ENCODE results near the gene CNIH2. TPM values are rescaled to one million over a fixed set of nuclear protein-coding genes. Genes with fewer than 3 reads are reported as not detected.
A peak's percentile ranks its signal among the peaks of the same experiment; 100 is the strongest.
"Not testable (repeated sequence)": the region's sequence is repeated elsewhere in the genome, so short reads cannot be mapped to it uniquely, and the experiment has no call there.

The CNIH2 gene
- polyA plus RNA-seq, 1 donor from 2014 or later: not detected

DNA sequence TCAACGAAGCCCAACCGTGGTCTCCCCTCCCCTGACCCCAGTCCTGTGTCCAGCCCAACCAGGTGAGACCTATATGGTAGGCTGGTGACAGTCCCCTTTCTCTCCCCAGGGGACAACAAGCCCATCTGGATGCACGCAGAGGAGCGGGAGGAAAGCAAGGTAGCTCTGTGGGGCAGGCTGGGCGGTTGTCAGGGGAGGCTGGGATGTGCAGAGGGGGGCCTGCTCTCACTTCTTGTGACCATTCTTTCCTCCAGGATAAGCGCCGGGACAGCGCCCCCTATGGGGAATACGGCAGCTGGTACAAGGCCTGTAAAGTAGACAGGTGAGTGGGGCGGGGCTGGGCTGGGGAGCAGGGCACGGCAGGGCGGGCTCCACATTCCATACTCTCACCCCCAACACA lies 13.1 kb upstream of the CNIH2 start:
- Mint-ChIP-seq H3K27ac (peak overlapping the region in 2 of 3 donors; percentile 37 to 81), H3K4me1 (peaks cover 6 to 20% (median 16%) of the 10 kb centered on the region in 3 donors), H3K27me3 (no peaks in the 10 kb centered on the region), H3K4me3 (no peak overlapping the region), H3K36me3 (no peaks in the 10 kb centered on the region), H3K9me3 (no peaks in the 10 kb centered on the region)

DNA sequence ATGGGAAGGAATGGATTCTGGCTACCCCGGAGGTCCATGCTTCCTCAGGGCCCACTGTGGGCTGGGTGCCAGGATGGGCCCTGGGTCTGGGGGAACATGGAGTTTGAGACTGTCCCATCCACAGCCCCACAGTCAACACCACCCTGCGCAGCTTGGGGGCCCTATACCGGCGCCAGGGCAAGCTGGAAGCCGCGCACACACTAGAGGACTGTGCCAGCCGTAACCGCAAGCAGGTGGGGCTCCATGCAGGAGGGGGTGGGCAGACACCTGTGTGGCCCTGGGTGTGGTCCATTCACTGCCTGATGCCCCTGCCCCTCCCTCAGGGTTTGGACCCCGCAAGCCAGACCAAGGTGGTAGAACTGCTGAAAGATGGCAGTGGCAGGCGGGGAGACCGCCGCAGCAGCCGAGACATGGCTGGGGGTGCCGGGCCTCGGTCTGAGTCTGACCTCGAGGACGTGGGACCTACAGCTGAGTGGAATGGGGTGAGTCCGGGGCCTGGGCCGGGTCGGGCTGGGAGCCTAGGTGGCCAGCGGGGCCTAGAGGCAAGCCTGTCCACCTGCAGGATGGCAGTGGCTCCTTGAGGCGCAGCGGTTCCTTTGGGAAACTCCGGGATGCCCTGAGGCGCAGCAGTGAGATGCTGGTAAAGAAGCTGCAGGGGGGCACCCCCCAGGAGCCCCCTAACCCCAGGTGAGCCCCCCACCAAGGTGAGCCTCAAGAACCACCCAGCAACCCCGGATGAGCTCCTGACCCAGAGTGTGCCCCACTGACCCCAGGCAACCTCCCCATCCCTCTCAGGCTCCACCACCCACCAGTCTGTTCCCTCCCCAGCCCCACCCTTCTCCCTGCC lies 12.2 kb upstream of the CNIH2 start:
- Mint-ChIP-seq H3K4me1 (peaks cover 6 to 23% (median 15%) of the 10 kb centered on the region in 3 donors), H3K27me3 (no peaks in the 10 kb centered on the region), H3K9me3 (no peaks in the 10 kb centered on the region), H3K27ac (no peak overlapping the region), H3K36me3 (no peaks in the 10 kb centered on the region), H3K4me3 (no peak overlapping the region)

DNA sequence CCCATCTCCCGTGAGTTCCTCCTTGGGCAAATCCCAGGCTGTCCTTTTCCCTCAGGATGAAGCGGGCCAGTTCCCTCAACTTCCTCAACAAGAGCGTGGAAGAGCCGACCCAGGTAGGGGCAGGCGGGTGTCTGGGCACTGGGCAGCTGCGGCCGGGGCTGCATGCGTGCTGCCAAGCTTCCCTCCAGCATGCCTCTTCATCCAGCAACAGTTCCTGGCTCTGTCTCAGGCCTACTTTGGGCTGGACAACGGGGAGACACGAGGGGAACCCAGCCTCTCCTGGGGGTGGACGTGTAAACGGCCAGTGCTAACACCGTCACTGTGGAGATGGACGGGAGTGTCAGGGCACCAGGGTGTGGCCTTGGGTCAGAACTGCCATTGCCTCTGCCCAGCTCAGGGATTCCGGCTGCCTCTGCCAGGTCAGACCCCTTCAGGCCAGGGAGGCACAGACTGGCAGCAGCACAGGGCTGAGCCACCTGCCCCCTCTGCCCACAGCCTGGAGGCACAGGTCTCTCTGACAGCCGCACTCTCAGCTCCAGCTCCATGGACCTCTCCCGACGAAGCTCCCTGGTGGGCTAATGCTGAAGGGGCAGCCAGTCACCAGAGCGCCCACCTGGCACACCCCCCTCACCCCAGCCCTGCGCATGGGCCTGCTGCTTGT lies 11.5 kb upstream of the CNIH2 start:
- peak overlapping the region in 2 of 3 donors; percentile 96 to 97 for H3K27ac Mint-ChIP-seq
- H3K9me3 Mint-ChIP-seq: no peaks in the 10 kb centered on the region
- H3K4me3 Mint-ChIP-seq: peak overlapping the region in 1 of 4 donors; percentile 94
- H3K36me3 Mint-ChIP-seq: no peaks in the 10 kb centered on the region
- H3K27me3 Mint-ChIP-seq: no peaks in the 10 kb centered on the region
- peaks cover 6 to 23% (median 17%) of the 10 kb centered on the region in 3 donors for H3K4me1 Mint-ChIP-seq

DNA sequence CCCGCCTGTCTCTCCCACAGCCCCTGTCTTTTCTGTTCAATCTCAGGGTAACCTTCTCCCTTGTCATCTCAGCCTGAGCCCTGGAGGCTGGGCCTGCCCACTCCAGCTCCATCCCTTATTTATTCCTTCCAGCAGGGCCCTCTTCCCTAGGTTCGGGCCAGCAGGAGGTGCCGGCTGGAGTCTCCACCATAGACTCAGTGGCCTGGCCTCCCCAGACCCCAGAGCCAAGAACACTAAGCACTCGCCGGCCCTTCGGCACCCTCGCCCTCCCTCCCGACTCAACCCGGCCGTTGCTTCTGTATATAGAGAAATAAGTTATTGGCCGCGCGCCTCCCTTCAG lies 11.0 kb upstream of the CNIH2 start:
- Mint-ChIP-seq H3K9me3 (no peaks in the 10 kb centered on the region), H3K36me3 (no peaks in the 10 kb centered on the region), H3K4me3 (peak overlapping the region; percentile 91 to 96 (median 94))

DNA sequence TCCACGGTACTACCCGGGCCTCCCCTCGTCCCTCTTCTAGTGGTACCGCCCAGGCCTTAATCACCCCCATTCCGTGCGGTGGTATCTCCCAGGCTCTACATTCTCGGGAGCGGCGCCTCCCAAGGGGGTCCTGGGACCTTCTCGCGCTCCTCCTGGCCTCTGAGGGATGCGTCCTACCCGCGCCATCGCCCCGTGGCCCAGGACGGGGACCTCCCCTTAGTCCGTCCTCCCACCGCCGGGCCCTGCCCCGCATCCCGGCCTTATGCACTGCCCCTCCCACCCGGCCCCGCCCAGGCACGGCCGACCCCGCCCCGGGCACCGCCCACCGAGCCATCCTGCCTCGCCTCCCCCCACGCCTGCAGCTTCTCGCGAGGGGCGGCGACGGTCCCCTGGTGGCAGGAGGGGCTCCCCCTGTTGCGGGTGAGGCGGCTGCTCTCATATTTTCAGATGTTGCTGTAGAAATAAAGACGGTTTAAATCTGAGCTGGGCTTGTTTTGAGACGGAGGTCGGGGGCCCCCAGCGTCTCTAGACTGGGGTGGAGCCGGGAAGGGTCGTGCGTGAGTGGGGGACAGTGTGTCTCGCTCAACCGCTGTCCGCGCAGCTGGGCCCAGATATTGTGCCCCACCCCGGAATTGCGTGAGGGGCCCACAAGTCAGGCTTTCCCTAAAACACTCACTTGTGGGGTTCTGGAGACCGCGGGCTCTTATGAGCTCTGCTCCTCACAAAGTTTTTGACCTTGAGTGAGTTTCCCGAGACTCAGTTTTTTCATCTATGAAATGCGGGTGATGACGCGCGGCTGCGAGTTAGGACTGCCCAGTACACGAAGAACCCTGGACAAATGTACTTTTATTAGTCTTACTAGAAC lies 10.4 kb upstream of the CNIH2 start:
- H3K27me3 Mint-ChIP-seq: no peaks in the 10 kb centered on the region
- H3K4me3 Mint-ChIP-seq: peak overlapping the region; percentile 91 to 96 (median 94)
- peaks cover 6 to 21% (median 17%) of the 10 kb centered on the region in 3 donors for H3K4me1 Mint-ChIP-seq
- peak overlapping the region; percentile 96 to 99 (median 97) for H3K27ac Mint-ChIP-seq
- peaks cover under 1% of the 10 kb centered on the region for H3K36me3 Mint-ChIP-seq
- no peaks in the 10 kb centered on the region for H3K9me3 Mint-ChIP-seq

More for the DNA sequence above, 11.0 kb upstream of the CNIH2 start:
- H3K4me1 Mint-ChIP-seq: peaks cover 6 to 23% (median 17%) of the 10 kb centered on the region in 3 donors
- peak overlapping the region in 2 of 3 donors; percentile 96 to 97 for H3K27ac Mint-ChIP-seq
- no peaks in the 10 kb centered on the region for H3K27me3 Mint-ChIP-seq

DNA sequence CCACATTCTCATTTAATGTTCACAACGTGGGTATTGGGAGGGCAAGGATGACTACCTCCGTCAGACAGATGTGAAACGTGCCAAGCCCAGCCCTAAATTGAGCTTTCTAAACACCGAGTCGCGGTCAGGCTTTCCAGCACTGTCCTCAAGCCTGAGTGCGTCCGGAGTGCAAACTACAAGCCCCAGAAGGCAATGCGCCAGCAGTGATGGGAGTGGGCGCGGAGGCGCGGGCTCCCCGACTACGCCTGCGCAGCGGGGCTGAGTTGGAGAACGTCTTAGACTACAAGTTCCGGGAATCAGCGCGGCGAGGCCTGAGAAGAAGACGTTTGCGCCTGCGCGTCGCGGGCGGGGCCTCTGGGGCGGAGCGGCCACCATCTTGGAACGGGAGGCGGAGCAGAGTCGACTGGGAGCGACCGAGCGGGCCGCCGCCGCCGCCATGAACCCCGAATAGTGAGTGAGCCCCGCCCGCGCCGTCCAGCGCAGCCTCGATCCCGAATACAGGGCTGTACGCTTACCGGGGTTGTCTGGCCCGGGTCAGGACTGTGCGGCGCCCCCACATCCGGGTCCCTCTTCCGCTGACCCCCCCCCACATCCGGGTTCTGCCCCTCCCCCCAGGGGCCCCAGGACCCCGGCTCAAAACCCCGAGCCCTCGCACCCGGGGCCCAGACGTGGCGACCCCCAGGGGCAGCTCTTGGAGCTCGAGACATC lies 9.6 kb upstream of the CNIH2 start, which contains the start of gene RAB1B:
TSS of gene RAB1B (plus strand) at position 396 of the 708 bp plus-strand sequence. CDS start at position 437, 41 bp downstream.
- Mint-ChIP-seq H3K27me3 (no peaks in the 10 kb centered on the region), H3K9me3 (no peaks in the 10 kb centered on the region), H3K4me3 (peak within 1 kb of the TSS; percentile 91 to 96 (median 94)), H3K27ac (peak within 1 kb of the TSS; percentile 96 to 99 (median 97)), H3K4me1 (peaks cover 6 to 23% (median 17%) of the 10 kb centered on the region in 3 donors), H3K36me3 (peaks cover 2% of the 10 kb centered on the region)

DNA sequence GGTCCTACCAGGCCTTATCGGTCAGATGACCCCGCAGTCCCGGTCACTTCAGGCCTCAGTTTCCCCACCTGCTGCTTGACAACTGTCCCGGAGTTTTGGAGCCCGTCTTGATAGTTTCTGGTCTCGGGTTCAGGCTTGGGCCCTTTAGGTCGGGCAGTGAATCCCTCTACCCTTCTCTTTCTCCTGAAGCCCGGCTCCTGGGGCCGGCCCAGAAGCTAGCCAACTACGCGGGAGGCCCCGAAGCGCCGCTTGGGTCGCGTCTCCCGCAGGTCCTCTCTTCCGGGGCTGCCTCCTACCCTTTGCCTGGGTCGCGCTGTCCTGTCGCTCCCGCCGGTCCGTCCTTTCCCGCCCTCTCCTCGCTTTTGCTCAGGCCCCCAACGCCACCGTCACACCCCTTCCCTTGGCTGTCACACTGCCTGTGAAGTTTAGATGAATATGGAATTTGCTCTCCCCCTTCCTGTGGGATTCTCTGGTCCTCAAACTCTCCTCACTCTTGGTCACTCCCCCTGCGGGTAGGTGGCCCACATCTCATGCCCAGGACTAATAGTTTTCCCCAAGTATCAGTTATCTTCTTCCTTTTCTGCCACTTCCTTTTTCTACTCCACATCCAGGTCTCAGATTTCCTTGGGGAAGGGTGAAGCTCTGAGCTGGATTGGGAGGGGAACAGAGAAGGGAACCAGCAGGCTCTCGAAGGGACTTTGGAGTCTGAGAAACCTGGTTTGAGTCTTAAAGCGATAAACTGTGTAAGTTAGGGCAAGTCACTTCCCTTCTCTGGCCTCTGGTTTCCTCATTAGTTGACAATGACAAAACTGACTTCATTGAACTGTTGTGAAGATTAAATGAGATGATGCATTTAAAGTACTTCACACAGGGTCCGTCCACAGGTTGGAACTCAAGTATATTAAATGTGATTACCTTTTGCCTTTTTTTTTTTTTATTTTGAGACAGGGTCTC lies 8.7 kb upstream of the CNIH2 start:
- no peaks in the 10 kb centered on the region for H3K27me3 Mint-ChIP-seq
- H3K27ac Mint-ChIP-seq: peak overlapping the region; percentile 96 to 99 (median 97)
- H3K9me3 Mint-ChIP-seq: no peaks in the 10 kb centered on the region
- peaks cover 5% of the 10 kb centered on the region for H3K36me3 Mint-ChIP-seq
- H3K4me3 Mint-ChIP-seq: peak overlapping the region; percentile 91 to 96 (median 94)
- H3K4me1 Mint-ChIP-seq: peaks cover 6 to 25% (median 17%) of the 10 kb centered on the region in 3 donors

DNA sequence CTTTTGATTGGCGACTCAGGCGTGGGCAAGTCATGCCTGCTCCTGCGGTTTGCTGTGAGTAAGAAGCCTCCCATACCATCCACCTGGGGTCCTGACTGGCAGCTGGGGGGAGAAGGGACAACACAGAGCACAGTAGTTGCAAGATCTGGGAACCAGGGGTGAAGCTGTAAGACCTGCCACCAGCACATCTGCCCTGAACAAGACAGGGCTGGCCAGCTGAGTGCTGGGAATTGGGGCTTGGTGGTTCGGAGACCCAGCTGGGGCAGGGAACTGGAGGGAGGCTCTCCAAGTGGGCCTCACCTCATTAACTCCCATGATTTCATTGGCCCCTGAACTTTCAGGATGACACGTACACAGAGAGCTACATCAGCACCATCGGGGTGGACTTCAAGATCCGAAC lies 6.2 kb upstream of the CNIH2 start:
- Mint-ChIP-seq H3K27ac (peak overlapping the region in 2 of 3 donors; percentile 43 to 72), H3K9me3 (no peaks in the 10 kb centered on the region), H3K4me3 (peak overlapping the region in 1 of 4 donors; percentile 21), H3K27me3 (no peaks in the 10 kb centered on the region), H3K36me3 (peaks cover 5% of the 10 kb centered on the region), H3K4me1 (peaks cover 6 to 25% (median 15%) of the 10 kb centered on the region in 3 donors)

DNA sequence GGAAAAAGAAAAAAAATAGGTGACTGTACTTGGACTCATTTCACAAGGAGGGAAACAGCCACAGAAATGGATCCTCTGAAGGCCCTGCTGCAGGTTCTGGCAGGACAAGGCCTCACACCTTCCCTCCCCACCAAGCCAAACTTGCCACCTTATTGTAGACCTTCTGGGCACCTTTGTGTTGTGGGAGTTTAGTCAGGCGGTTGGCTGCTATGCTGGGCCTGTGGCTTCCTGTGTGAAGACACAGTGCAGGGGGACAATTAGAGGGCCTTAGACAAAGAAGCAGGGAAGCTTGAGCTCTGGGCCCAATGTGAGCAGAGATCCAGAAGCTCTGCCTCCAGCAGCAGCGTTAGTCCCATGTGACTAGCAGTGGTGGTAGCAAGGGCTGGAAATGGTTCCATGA lies 5.4 kb upstream of the CNIH2 start:
- H3K4me1 Mint-ChIP-seq: peaks cover 6 to 20% (median 10%) of the 10 kb centered on the region in 3 donors
- no peaks in the 10 kb centered on the region for H3K9me3 Mint-ChIP-seq
- no peaks in the 10 kb centered on the region for H3K27me3 Mint-ChIP-seq
- peak overlapping the region in 2 of 3 donors; percentile 26 to 71 for H3K27ac Mint-ChIP-seq
- H3K36me3 Mint-ChIP-seq: peaks cover 5% of the 10 kb centered on the region
- peak overlapping the region in 2 of 4 donors; percentile 38 to 75 for H3K4me3 Mint-ChIP-seq

DNA sequence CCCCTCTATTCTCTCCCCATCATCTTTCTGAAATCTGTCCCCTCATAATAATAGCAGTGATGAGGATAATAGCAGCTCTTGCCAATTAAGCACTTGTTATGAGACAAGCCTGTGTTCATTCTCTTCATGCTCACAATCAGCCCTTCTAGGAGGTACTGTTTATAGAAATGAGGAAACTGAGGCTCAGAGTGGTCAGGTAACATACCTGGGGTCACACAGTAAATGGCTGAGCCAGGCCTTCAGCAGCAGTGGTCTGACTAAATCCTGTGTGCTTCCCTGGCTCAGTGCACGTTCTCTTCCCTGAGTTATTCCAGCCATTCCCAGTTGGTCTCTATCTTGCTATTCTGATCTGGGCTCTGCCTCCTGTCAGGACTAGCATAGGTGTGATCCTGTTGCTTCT lies 3.8 kb upstream of the CNIH2 start:
- H3K36me3 Mint-ChIP-seq: peaks cover 5% of the 10 kb centered on the region
- peaks cover 1% of the 10 kb centered on the region for H3K27me3 Mint-ChIP-seq
- no peaks in the 10 kb centered on the region for H3K9me3 Mint-ChIP-seq
- no peak overlapping the region for H3K4me3 Mint-ChIP-seq
- peak overlapping the region in 2 of 3 donors; percentile 3 to 30 for H3K27ac Mint-ChIP-seq
- H3K4me1 Mint-ChIP-seq: peaks cover 0 to 14% (median 11%) of the 10 kb centered on the region in 3 donors

DNA sequence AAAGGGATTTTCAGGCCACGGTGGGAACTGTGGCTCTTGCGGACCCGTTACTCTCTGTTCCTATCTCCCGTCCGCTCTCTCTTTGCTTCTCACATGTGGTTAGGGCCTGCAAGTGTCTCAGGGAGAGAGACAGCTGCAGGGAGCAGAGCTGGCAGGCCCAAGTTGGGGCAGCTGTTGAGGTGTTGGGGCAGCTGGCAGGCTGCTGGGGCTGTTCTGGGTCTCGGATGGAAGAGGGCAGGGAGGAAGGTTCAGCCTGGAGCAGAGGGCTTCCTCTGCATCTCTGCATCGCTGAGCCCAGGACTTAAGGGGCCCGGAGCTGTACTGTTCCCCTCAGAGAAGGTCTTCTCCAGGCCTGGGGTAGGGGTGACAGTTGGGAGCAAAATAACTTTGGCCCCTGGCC lies 2.6 kb upstream of the CNIH2 start:
- H3K27ac Mint-ChIP-seq: peak overlapping the region in 1 of 3 donors; percentile 73
- H3K4me3 Mint-ChIP-seq: peak overlapping the region in 1 of 4 donors; percentile 23
- H3K4me1 Mint-ChIP-seq: peaks cover 0 to 6% (median 4%) of the 10 kb centered on the region in 3 donors
- peaks cover 5% of the 10 kb centered on the region for H3K36me3 Mint-ChIP-seq
- no peaks in the 10 kb centered on the region for H3K9me3 Mint-ChIP-seq
- peaks cover 4% of the 10 kb centered on the region for H3K27me3 Mint-ChIP-seq

DNA sequence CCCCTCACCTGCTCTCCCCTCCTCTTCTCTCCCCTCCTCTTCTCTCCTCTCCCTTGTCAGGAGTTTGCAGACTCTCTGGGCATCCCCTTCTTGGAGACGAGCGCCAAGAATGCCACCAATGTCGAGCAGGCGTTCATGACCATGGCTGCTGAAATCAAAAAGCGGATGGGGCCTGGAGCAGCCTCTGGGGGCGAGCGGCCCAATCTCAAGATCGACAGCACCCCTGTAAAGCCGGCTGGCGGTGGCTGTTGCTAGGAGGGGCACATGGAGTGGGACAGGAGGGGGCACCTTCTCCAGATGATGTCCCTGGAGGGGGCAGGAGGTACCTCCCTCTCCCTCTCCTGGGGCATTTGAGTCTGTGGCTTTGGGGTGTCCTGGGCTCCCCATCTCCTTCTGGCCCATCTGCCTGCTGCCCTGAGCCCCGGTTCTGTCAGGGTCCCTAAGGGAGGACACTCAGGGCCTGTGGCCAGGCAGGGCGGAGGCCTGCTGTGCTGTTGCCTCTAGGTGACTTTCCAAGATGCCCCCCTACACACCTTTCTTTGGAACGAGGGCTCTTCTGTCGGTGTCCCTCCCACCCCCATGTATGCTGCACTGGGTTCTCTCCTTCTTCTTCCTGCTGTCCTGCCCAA lies 1.9 kb upstream of the CNIH2 start:
- Mint-ChIP-seq H3K4me1 (peaks cover 2 to 6% (median 5%) of the 10 kb centered on the region in 3 donors), H3K9me3 (no peaks in the 10 kb centered on the region), H3K27ac (peak overlapping the region in 1 of 3 donors; percentile 71), H3K27me3 (peaks cover 4% of the 10 kb centered on the region), H3K4me3 (peak overlapping the region in 2 of 4 donors; percentile 50 to 61), H3K36me3 (peaks cover 5% of the 10 kb centered on the region)

DNA sequence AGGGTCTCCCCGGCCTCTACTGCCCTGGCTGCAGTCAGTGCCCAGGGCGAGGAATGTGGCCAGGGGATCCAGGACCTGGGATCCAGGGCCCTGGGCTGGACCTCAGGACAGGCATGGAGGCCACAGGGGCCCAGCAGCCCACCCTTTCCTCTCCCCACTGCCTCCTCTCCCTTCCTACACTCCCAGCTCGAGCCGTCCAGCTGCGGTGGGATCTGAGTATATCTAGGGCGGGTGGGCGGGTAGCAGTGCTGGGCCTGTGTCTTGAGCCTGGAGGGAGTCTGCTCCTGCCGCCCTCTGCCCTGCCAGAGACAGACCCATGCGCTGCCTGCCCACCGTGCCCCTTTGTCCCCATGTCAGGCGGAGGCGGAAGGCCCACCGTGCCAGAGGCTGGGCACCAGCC lies 1.4 kb upstream of the CNIH2 start:
- not testable (repeated sequence) for H3K36me3 Mint-ChIP-seq, H3K27me3 Mint-ChIP-seq, H3K9me3 Mint-ChIP-seq
- peak overlapping the region in 1 of 3 donors; percentile 71 for H3K27ac Mint-ChIP-seq
- peak overlapping the region in 2 of 4 donors; percentile 39 to 70 for H3K4me3 Mint-ChIP-seq
- peaks cover 5 to 11% (median 10%) of the 10 kb centered on the region in 3 donors for H3K4me1 Mint-ChIP-seq

All from IgD-negative memory B cell (primary cell).